ENCODE data around the gene RBM19.

RBM19 gene

DNA sequence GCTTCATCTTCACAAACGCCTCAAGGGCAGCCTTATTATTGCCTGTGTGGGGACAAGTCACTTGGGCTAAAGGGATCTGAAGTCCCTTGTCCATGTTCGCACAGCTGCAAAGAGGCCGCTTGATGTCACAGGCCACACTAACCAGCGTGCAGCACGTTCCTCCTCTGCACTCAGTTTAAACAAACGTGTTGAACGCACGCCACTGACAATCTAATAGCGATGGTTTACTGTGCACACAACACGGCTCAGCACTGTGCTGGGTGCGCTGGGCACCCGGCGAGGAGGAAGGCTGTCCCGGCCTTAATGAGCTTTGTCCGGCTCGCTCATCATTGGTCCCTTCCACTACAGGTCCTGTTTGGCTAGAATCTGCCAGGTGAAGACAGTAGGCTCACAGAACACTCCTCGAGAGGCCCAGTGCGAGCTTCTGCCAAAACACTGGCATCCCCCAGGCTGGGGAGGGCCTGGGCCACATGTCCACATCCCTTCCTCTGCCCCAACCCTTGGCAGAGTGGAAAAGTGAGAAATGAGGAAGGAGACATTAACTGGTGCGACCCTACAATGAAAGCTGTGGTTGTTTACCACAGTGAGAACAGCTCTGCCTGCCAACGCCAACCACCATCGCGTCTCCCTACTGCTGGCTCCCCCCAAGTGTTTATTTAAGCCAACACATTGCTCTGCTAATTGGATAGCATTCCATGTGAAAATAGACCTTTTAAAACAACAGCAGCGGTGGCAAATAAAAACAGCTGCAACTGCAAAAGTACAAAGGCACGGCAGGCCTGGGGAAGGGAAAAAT, 113.2 kb downstream of the RBM19 start:
- no peak for DNase-seq

DNA sequence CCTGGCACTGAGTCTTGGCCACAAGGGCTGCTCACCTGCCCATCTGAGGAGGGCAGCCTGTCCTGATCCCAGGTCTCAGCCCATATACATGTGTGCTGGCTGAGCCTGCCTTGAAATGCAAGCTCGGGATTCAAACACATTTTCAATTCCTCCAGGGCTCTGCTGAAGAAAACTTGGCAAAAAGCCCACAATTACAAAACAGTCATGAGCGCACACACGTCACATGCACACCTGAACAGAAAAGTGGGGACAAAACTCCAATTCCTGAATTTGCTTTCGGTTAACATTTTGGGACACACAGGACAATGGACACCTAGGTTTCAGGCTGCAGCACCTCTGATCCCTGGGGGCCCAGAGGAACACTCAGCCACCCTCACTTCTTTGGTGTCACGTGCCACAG, 113.9 kb downstream of the RBM19 start:
- peak; percentile 48 for DNase-seq

DNA sequence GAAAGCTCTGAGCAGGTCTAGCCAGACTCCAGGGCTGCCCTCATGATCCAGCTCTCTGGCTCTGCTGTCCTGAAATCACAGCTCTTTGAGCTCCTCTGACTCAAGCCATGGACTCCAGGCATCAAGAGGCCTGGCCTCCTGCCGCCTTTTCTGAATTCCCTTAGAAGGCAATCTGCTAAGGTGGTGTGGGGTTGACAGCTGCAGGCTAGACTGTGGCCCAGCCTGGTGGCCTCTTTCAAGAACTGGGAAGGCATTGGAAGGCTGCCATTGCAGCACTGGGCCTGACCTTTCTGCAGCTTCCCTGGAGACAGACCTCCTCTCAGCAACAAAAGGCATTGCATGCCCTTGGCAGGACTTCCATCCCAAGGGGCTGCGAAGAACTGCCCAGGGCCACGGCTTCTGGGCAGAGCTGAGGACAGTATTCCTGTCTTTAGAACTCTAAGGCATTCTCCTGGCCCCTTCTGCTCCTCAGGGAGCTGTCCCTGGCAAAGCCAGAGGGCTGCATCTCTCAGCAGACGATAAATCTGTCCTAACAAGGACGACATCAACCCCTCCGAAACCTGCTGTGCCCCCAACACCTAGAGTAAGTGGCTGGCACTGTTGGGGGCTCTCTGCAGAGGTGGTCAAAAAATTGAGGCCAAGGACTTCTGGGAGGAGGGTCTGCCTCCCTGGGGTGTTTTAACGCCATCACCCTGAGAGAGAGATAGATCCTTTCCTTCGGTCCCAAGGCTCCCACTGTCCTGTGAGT, 115.6 kb downstream of the RBM19 start:
- no peak for DNase-seq

DNA sequence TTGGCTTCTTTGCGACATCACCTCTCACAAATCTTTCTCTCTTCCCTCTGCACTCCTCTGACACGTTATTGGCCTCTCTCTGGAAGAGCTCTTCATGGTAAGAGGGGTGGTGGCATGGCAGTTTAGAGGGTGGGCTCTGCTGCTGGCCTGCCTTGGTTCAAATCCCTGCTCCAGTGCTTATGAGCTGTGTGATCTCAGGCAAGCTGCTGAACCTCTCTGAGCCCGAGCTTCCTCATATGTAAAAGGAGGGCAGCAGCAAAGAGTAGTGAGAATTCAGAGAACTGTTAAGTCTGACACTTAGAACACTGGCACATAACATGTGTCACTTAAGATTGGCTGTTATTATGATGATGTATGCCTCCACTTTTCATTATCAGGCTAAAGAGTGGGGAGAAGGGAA, 118.3 kb downstream of the RBM19 start:
- no peak for DNase-seq

DNA sequence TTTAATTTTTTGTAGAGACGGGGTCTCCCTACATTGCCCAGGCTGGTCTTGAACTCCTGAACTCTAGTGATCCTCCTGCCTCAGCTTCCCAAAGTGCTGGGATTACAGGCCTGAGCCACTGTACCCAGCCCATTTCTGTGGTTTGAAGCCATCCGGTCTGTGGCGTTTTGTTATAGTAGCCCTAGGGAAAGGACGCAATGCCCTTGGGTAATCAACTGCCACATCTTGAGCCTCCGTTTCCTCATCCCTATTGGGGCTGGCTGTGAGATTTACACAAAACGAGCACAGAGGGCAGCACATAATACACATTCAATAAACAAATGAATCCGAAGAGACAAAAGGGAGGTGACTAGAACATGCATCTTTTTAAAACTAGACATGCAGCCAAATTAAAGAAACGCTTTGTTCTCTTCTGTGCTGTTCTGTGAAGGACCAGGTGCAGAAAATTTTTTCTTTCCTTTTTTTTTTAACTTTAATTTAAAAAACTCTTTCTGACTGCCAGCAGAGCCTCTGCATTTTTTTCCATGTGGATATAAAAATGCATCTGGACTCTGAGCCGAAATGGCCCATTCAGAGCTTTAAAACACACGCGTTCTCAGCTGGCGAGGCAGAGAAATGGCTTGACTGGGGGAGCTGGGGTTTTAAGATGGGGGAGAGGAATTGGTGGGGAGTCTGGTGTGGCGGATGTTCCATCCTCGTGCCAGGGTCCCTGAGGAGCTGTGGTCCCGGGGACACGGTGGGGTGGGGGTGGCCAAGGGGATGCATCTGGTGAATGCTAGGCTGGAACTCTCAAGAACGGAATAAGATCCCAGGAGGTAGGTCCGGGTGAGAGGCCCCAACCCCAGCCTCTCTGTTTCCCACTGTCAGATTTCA, 119.0 kb downstream of the RBM19 start:
- no peak for DNase-seq

DNA sequence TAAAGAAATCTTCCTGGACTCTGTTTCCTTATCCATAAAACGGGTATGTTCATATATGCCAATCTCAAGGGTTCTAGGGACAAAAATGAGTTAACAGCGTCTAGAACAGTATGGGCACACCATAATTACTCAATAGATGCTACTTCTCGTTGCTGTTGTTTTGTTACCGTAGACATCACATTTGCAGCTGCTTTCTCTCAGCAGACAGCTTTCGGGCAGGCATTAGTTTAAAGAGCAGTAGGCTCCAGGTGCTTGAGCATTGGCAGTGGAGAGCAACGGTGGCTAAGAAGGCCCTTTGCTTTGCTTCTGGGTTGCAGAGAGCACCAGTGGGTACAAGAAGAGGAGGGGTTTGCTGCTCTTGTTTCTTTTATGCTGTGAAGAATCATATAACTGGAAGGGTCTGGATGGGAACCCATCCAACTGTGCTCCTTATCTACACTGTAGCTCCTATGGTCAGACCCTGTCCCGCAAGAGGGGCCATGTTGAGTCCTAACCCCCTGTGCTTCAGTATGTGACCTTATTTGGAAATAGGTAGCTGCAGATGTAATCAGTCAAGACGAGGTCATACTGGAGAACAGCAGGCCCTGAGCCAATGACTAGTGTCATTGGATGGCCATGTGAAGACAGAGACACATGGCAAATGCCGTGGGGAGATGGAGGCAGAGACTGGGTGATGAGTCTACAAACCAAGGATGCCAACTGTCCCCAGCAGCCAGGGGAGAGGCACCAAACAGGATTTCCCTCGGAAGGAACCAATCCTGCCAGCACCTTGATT, 120.0 kb downstream of the RBM19 start:
- no peak for DNase-seq

DNA sequence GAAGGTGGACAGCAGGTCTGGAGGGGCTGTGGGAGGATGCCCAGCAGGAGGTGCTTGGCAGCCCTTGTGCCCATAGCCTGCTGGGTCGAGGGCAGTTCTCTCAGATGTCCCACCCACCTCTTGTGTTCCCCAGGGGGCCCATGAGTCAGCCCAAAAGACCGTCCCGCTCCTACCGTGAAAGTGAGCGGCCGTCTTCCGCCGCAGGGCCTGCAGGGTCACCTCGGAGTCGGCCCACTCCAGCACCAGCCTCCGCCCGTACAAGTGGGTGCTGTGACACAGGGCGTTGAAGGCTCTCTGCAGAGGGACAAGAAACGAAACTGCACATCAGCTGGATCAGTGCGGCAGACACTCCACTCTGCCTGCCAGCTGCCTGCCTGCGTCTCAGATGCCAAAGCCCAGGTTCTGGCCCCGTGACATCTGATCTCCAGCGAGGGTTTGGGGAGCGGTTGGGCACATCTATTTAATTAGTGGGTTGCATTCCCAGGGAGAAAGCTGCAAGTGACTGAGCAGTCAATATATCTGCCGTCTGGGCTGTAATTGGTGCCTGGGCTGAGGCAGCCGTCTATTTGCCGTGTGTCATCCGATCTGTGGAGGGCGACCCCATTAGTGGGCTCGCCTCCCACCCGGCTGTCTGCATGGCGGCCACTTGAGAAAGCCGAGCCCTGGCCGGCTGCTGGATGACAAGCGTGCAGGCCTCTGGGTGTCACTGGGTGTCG, 121.5 kb downstream of the RBM19 start:
- DNase-seq: no peak

DNA sequence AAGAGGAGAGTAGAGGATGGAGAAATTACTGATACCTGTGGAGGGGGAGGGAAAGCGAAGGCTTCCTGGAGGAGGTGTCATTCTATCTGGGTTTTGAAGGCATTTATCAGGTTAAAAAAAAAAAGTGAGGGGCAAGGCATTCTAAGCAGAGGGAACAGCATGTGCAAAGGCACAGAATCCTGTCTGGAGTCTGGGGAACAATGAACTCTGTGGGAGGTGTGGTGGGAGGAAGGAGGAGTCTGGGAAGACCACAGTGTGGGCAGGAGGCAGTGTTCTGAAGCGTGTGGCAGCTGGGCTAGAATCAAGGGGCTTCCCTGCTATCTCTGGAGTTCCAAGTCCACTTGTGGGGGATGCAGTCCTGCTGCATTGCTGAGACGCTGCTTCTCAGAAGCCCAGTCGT, 123.4 kb downstream of the RBM19 start:
- DNase-seq: no peak

DNA sequence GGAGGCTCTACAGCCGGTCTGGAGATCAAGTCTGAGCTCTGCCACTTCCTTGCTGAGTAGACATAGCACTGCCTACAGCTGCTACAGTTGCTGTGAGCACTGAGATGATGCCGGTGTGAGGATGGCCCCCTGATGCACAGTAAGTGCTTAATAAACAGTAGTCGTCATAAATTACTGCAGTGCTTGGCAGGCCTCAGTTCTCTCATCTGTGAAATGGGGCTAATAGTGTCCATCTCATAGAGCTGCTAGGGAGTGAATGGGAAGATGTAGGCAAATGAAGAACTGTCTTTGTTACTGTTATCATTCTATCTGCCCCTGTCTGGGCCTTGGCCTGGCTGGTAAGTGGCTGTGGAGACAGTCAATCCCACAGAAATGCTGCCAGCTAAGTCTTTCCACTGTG, 124.3 kb downstream of the RBM19 start:
- no peak for DNase-seq

DNA sequence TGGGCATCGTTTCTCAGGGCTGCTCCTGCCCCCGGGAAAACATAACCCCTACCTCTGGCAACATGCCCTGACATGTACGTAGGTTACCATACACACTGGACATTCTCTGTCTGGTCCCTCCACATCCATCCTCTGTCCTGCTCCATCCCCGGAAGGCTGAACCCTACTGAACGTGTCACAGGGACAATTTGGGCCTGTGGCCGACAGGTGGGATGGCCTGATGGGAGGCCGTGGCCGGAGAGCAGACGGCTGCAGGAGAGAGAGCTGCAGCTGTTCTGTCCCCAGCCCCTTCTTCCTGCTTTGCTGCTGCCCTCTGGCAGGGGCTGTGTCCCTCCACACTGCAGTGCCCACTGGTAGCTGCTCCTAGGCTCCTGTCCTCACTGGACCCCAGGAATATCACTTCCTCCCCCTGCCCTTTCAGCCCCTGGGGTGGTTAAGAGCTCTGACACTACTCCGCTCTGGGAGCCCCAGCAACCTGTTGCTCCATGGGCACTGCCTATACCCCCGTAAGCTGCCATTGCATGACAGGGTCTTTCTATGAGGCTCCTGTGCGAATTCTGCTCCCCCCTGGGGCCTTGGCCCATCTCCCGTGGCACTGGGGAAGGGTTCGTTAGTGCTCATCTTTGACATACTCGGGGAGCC, 125.6 kb downstream of the RBM19 start:
- DNase-seq: no peak

DNA sequence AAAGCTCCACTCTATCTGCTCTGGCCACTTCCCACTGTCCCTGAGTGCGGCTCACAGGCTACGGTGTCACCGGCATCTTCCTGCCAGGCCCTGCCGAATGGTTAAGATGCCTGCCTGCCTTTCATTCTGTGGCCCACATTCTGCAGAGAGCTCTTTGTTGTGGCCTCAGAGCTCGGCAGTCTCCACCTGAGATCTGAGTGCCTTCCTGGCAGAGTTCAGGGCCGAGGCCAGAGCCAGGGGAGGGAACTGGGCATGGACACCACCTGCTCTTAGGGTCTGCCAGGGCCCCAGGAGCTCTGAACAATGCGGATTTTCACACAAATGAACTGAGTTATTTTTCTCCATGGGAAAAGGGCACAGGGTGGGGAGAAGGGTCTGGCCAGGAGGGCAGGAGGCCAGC, 127.2 kb downstream of the RBM19 start:
- no peak for DNase-seq

DNA sequence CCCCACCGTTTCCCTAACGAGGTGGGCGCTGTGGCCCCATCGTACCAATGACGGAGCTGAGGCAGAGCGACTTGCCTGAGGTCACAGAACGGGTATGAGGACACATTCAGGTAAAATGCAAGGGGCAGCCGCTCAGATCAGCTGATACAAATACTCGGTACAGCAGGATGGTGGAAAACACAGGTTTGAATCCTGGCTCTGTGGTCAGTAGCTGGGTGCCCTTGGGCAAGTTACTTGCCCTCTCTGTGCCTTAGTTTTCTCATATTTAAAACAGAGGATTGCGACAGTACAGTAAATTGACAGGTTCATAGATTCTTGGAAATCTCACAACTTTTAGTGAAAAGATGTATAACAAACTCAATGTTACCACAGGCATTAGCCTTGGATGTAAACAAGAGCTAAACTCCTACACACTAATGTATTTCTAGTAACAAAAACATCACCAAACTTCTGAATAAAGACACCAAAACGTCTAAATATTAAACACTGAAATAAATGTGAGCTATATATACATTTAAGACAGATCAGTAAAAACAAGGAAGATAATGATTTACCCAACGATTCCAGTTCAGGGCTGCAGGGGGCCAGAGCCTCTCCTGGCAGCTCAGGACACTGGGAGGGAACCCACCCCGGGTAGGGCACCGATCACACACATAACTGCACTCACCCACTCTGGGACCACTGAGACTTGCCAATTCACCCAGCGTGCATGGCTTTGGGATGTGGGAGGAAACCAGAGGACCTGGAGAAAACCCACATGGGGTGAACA, 128.4 kb downstream of the RBM19 start:
- no peak for DNase-seq

DNA sequence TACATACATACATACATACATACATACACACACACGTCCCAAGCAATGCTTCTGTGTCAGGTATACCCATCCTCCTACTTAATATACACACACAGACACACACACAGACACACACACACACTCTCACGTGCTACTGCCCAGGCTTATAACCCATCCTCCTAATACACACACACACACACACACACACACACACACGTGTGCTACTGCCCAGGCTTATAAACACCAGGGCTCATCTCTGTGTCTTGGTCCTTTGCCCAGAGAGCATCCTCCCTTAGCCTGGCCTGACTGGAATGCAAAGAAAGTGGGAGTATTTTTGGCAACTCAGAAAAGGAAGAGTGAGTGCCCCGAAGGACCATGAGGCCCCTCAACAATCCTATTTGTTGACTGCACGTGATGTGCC, 129.0 kb downstream of the RBM19 start:
- DNase-seq: no peak

DNA sequence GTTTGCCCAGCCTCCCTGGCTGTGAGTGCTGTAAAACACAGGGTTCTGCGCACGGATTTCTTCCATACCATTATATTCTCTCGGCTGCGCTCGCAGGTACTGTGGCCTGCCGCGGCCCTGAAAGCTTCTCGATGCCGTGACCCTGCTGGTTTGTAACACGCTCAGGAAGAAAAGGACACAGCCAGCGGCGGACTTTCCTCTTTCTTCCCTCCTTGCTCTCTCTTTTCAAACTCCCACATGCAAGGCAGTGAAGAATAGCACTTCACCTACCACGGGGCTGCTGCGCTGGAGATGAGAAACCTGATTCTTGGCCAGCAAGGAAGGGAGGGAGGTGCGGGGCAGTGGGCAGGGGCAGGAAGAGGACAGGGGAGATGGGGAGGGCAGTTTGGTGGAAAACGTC, 130.2 kb downstream of the RBM19 start:
- no peak for DNase-seq

DNA sequence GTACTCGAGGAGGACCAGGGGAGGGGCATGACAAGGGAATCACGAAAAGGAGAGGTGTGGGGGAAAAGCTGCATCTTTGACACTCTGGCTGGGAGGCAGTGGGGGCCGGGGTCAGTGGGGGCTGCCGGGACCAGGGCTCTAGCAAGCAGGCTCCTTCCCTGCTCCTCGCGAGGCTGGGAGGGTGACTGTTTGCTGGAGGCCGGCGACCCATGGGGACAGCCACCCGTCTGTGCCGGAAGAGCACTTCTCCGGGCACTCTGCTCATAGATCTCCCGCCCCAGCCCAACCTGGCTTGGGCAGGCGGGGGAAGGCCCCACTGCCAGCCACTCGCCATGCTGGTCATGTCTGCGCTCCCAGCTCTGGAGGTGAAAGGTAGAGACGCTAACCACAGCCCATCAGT, 130.7 kb downstream of the RBM19 start:
- DNase-seq: no peak

DNA sequence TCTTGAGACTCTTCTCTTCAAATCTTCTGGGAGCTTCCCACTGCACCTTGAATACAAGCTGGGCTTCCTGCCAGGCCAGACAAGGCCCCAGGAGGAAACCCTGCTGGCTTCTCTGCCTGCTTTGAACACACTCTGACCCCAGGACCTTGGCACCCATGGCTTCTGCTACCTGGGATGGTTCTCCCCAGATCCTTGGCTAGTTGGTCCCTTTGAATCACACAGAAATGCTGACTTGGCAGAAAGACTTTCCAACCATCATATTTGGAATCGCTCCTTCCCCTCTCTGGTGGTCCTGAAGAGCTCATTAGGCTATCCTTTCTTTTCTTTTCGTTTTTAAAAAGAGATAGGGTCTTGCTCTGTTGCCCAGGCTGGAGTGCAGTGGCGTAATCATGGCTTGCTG, 132.7 kb downstream of the RBM19 start:
- no peak for DNase-seq

DNA sequence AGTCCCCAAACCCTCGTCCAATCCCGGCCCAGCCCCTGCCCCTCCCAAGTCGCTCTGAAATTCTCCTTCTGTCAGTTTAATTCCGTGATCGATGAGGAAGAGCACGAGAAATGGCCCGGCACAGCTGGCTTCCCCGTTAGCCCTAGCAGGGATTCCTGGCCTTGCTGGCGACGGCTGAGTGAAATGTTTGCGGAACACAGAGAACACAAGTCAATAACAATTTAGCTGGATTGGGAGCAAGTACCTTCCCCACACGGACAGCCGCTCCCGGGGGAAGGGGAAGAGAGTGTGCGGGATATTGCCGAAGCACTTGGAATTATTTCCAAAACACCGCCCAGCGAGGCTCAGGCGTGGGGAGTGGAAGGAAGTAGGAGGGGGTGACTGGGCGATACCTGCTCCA, 134.6 kb downstream of the RBM19 start:
- no peak for DNase-seq

DNA sequence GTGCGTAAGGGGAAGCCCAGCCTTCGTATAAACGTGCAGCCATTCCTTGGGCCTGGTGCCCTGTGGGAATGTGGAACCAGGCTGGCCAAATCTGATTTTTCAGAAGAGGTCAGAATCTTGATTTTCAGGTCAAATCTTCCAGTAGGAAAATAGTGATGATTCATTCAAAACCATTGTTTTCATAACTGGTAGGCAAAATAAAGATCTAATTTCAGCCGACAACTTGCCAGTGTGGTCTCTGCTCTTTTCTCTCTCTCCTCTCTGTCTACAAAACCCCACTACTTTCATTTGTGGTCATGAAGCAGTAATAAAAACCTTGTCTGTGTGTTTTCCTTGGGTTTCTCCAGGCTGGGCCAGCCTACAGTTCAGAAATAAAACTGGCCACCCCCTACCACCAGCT, 135.1 kb downstream of the RBM19 start:
- no peak for DNase-seq

DNA sequence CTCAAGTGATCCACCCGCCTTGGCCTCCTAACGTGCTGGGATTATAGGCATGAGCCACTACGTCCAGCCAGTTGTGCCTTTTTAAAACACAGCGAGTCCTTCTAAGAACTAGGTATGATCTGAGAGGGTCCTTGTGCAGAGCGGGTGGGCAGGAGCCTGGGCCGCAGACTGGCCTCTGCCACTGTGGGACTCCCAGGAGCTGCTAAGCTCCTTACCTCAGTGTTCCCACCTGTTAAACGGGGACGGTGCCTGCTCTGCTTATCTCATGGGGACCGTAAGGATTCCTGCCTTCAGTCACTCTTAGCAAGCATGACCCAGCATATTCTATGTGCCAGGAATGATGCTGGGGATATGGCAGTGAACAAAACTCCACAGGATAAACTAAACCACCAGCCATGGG, 136.9 kb downstream of the RBM19 start:
- DNase-seq: no peak

DNA sequence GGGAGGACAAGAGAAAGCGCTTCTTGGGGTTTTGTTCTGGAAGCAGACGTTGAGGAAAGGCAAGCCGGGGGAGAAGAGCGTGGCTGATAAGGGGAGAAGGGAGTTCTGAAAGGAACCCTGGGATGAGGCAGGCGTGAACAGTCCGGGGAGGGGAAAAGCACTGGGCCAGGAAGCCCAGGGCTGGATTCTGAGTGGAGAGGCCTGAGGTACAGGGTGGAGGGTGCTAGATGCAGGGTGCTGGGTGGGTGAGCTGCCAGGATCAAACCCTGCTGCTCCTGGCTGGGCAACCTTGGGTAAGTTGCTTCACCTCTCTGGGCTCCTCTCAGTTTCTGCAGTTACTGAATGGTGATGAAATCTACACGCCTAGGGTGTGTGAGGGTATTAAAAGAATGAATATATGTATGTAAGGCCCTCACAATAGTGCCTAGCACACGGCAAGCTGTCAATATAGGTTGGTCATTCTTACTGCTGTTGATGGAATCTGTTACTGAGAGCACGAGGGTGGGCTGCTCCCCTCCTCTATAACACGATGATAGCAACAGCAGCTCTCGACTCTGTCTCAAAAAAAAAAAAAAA, 138.5 kb downstream of the RBM19 start:
- DNase-seq: no peak

Data from NCI-H1436 treated with DMSO at 0.1 percent for 48 hours (cell line).